Measurements from ENCODE around the gene DGCR2.

GRCh38 chr22:19136915-19137314, 14.7 kb upstream of the DGCR2 start:
- no peak for TF ChIP-seq POLR2A (IDR thresholded peaks at IDR 0.05)
- no peak for TF ChIP-seq CTCF (IDR thresholded peaks at IDR 0.05)

Measured in esophagus squamous epithelium (tissue), 4 donors.